IMR-90 (cell line): ENCODE results near the gene KRT83. TPM values are rescaled to one million over a fixed set of nuclear protein-coding genes. Genes with fewer than 3 reads are reported as not detected.

Source experiments
- ATAC-seq: fragments of 200-7000 bp; cut with Tn5 transposase; 2 replicates; pipeline ENCODE4 v1.9.1; 2020; ENCODE audit warnings: low read depth, mild to moderate bottlenecking, moderate library complexity
- BruUV-seq: library from RNA; stranded (reverse); fragments of 400-500 nt; replicated peaks from 2 replicates; lab custom pipeline; 2021; lab: Mats Ljungman, UMichigan
- CTCF ChIA-PET: fragments of 300-600 bp; formaldehyde crosslinking; extraction: SDS; loops from one replicate; lab custom pipeline; 2021; ENCODE audit warnings: antibody characterized with exemption; lab: Yijun Ruan, JAX
- POLR2A ChIA-PET: fragments of 300-600 bp; sonication (Branson Sonifier 250); formaldehyde crosslinking; loops from one replicate; lab custom pipeline; 2022; ENCODE audit warnings: antibody characterized with exemption; ENCODE audit not compliant: unreplicated experiment; lab: Charles Lee
- DNase-seq: peaks from one replicate; pipeline ENCODE4 v3.0.0; 2013
- H2AFZ ChIP-seq: replicated peaks from 2 replicates; pipeline ENCODE3; 2013; ENCODE audit warnings: low read length, mild to moderate bottlenecking; ENCODE audit not compliant: poor library complexity
- H2AK5ac ChIP-seq: 2 replicates; pipeline ENCODE4 v1.6.1; 2013; ENCODE audit warnings: low read depth, low read length, inconsistent platforms
- H2AK9ac ChIP-seq: replicated peaks from 2 replicates; pipeline ENCODE3; 2013; ENCODE audit warnings: mild to moderate bottlenecking, low read depth, low read length, moderate library complexity; ENCODE audit not compliant: poor library complexity
- H2BK120ac ChIP-seq: 2 replicates; pipeline ENCODE4 v1.6.1; 2013; ENCODE audit warnings: low read depth, low read length, inconsistent platforms
- H2BK15ac ChIP-seq: 3 replicates; pipeline ENCODE4 v1.6.1; 2013; ENCODE audit warnings: low read depth, low read length, inconsistent platforms
- H2BK20ac ChIP-seq: 2 replicates; pipeline ENCODE4 v1.6.1; 2013; ENCODE audit warnings: low read depth, mild to moderate bottlenecking, inconsistent platforms, low read length, moderate library complexity
- H2BK5ac ChIP-seq: 2 replicates; pipeline ENCODE4 v1.6.1; 2013; ENCODE audit warnings: mild to moderate bottlenecking, low read depth, low read length, inconsistent platforms; ENCODE audit not compliant: poor library complexity, severe bottlenecking
- H3K14ac ChIP-seq: replicated peaks from 2 replicates; pipeline ENCODE4 v1.6.1; 2013; ENCODE audit warnings: low read depth, low read length, inconsistent platforms
- H3K18ac ChIP-seq: 2 replicates; pipeline ENCODE4 v1.6.1; 2013; ENCODE audit warnings: low read depth, low read length, control low read depth
- H3K23ac ChIP-seq: 2 replicates; pipeline ENCODE4 v1.6.1; 2013; ENCODE audit warnings: low read depth, low read length, inconsistent platforms
- H3K27ac ChIP-seq: 2 replicates; pipeline ENCODE4 v1.5.1; 2013; ENCODE audit warnings: mild to moderate bottlenecking, control low read depth, low read length; ENCODE audit not compliant: insufficient read depth
- H3K27me3 ChIP-seq: 2 replicates; pipeline ENCODE4 v1.6.1; 2013; ENCODE audit warnings: low read length; ENCODE audit not compliant: control insufficient read depth, insufficient read depth
- H3K36me3 ChIP-seq: 2 replicates; pipeline ENCODE4 v1.6.1; 2013; ENCODE audit warnings: low read length, mixed read lengths; ENCODE audit not compliant: control insufficient read depth, insufficient read depth
- H3K4ac ChIP-seq: 2 replicates; pipeline ENCODE4 v1.6.1; 2013; ENCODE audit warnings: low read depth, low read length, inconsistent platforms
- H3K4me1 ChIP-seq: 2 replicates; pipeline ENCODE4 v1.6.1; 2013; ENCODE audit warnings: low read length, mixed read lengths; ENCODE audit not compliant: control insufficient read depth, insufficient read depth
- H3K4me2 ChIP-seq: 2 replicates; pipeline ENCODE4 v1.6.1; 2013; ENCODE audit warnings: low read depth, mild to moderate bottlenecking, control low read depth, low read length, moderate library complexity
- H3K4me3 ChIP-seq: 2 replicates; pipeline ENCODE4 v1.5.1; 2013; ENCODE audit warnings: low read depth, mild to moderate bottlenecking, control low read depth, low read length, moderate library complexity; ENCODE audit not compliant: insufficient read depth
- H3K56ac ChIP-seq: 2 replicates; pipeline ENCODE4 v1.6.1; 2013; ENCODE audit warnings: low read length, inconsistent platforms; ENCODE audit not compliant: insufficient read depth; ENCODE audit errors: extremely low read depth
- H3K79me1 ChIP-seq, 2 experiments: 2 replicates each; pipeline ENCODE4 v1.6.1; 2013; ENCODE audit warnings: low read length in 2 of 2, inconsistent platforms in 1 of 2, low read depth in 1 of 2
- H3K9ac ChIP-seq: 2 replicates; pipeline ENCODE4 v1.6.1; 2013; ENCODE audit warnings: low read depth, low read length, control low read depth
- H3K9me1 ChIP-seq: 2 replicates; pipeline ENCODE4 v1.6.1; 2013; ENCODE audit warnings: low read length, inconsistent platforms; ENCODE audit not compliant: insufficient read depth
- H3K9me3 ChIP-seq: 2 replicates; pipeline ENCODE4 v1.6.1; 2013; ENCODE audit warnings: low read length; ENCODE audit not compliant: control insufficient read depth, insufficient read depth
- H4K20me1 ChIP-seq: 2 replicates; pipeline ENCODE4 v1.6.1; 2013; ENCODE audit warnings: low read length, inconsistent platforms; ENCODE audit not compliant: insufficient read depth
- H4K5ac ChIP-seq: 2 replicates; pipeline ENCODE4 v1.6.1; 2013; ENCODE audit warnings: mild to moderate bottlenecking, low read depth, low read length, control low read depth
- H4K8ac ChIP-seq, 2 experiments: 2 replicates each; pipeline ENCODE4 v1.6.1; 2013; ENCODE audit warnings: low read depth in 2 of 2, low read length in 2 of 2, control low read depth in 1 of 2, inconsistent platforms in 1 of 2
- H4K91ac ChIP-seq: 2 replicates; pipeline ENCODE4 v1.6.1; 2013; ENCODE audit warnings: low read depth, low read length, inconsistent platforms; ENCODE audit not compliant: insufficient read depth
- BHLHE40 ChIP-seq: fragments of 150-350 bp; IDR thresholded peaks from 2 replicates; pipeline ENCODE4 v1.6.1; 2016; ENCODE audit warnings: mild to moderate bottlenecking, low read depth, low read length
- CEBPB ChIP-seq: IDR thresholded peaks from 2 replicates; pipeline ENCODE4 v1.6.1; 2012; ENCODE audit warnings: low read depth, low read length, improper control_type of control experiment
- CHD1 ChIP-seq: IDR thresholded peaks from 2 replicates; pipeline ENCODE4 v1.6.1; 2012; ENCODE audit warnings: low read depth, low read length, improper control_type of control experiment
- ELK1 ChIP-seq: fragments of 150-350 bp; IDR thresholded peaks from 2 replicates; pipeline ENCODE4 v1.6.1; 2016; ENCODE audit warnings: low read depth, mild to moderate bottlenecking, low read length, moderate library complexity, borderline replicate concordance
- FOS ChIP-seq: fragments of 150-350 bp; IDR thresholded peaks from 2 replicates; pipeline ENCODE4 v1.6.1; 2016; ENCODE audit warnings: low read depth, low read length
- MAFK ChIP-seq: IDR thresholded peaks from 2 replicates; pipeline ENCODE4 v1.6.1; 2012; ENCODE audit warnings: low read depth, low read length, improper control_type of control experiment
- MAZ ChIP-seq: IDR thresholded peaks from 2 replicates; pipeline ENCODE4 v1.6.1; 2012; ENCODE audit warnings: low read depth, mild to moderate bottlenecking, low read length, improper control_type of control experiment, moderate library complexity, borderline replicate concordance
- MXI1 ChIP-seq: IDR thresholded peaks from 2 replicates; pipeline ENCODE4 v1.6.1; 2012; ENCODE audit warnings: low read depth, mild to moderate bottlenecking, low read length, moderate library complexity, borderline replicate concordance
- NFE2L2 ChIP-seq: fragments of 150-350 bp; IDR thresholded peaks from 2 replicates; pipeline ENCODE4 v1.6.1; 2016; ENCODE audit warnings: low read depth, mild to moderate bottlenecking, low read length
- POLR2A ChIP-seq: IDR thresholded peaks from 2 replicates; pipeline ENCODE4 v1.6.1; 2012; ENCODE audit warnings: mild to moderate bottlenecking, low read depth, low read length
- RAD21 ChIP-seq: IDR thresholded peaks from 2 replicates; pipeline ENCODE4 v1.6.1; 2012; ENCODE audit warnings: low read length, improper control_type of control experiment
- RCOR1 ChIP-seq: IDR thresholded peaks from 2 replicates; pipeline ENCODE4 v1.6.1; 2012; ENCODE audit warnings: mild to moderate bottlenecking, low read length, improper control_type of control experiment; ENCODE audit not compliant: insufficient replicate concordance
- RFX5 ChIP-seq: IDR thresholded peaks from 2 replicates; pipeline ENCODE4 v1.8.0; 2012; ENCODE audit warnings: low read depth, mild to moderate bottlenecking, low read length, moderate library complexity
- SMC3 ChIP-seq: fragments of 150-350 bp; IDR thresholded peaks from 2 replicates; pipeline ENCODE4 v1.6.1; 2016; ENCODE audit warnings: low read depth, mild to moderate bottlenecking, antibody characterized with exemption, low read length, moderate library complexity
- USF2 ChIP-seq: fragments of 150-350 bp; IDR thresholded peaks from 2 replicates; pipeline ENCODE4 v1.6.1; 2017; ENCODE audit warnings: mild to moderate bottlenecking, antibody characterized with exemption, low read length, low read depth
- WGBS, 2 experiments: methylation state at CpG; one replicate each; pipeline versions ENCODE4 v1.1.5 to v1.1.7; 2013; ENCODE audit warnings: missing lambda C conversion rate in 2 of 2; ENCODE audit not compliant: insufficient read length in 1 of 2; ENCODE audit errors: extremely low coverage in 2 of 2; 5-methylcytosine and 5-hydroxymethylcytosine counted together
- dilution Hi-C: fragments of 300-500 bp; cut with HindIII; formaldehyde crosslinking; loops from one replicate; pipeline ENCODE4 v1.14.3; 2018; ENCODE audit warnings: low sequenced_read_pairs; ENCODE audit not compliant: unreplicated experiment
- in situ Hi-C: fragments of 300-500 bp; cut with MboI; formaldehyde crosslinking; loops from 3 replicates; pipeline ENCODE4 v1.14.3; 2019; ENCODE audit warnings: low sequenced_read_pairs, inconsistent platforms, mixed read lengths
- intact Hi-C: fragments of 100-400 bp; cut with micrococcal nuclease; formaldehyde crosslinking; loops from 2 replicates; pipeline ENCODE4 v1.10.0; 2022
- polyA plus RNA-seq, 3 experiments: library from polyadenylated mRNA; depleted of rRNA; stranded (reverse); fragments of >200 nt; gene quantifications; 2 replicates each; pipeline ENCODE4 v1.2.3, GENCODE V29; 2012; ENCODE audit warnings: low replicate concordance in 1 of 3
- total RNA-seq: library from RNA; depleted of rRNA; stranded (reverse); fragments of >200 nt; gene quantifications from 2 replicates; pipeline ENCODE4 v1.2.3, GENCODE V29; 2012
- TF ChIP-seq, protein P1 (sequence below): conservative IDR thresholded peaks from 2 replicates; pipeline ENCODE4 v1.5.1; 2012; ENCODE audit warnings: mild to moderate bottlenecking, low read depth, low read length, improper control_type of control experiment

The KRT83 gene
- total and polyA plus RNA-seq, 2 of the 4 experiments (the other 2 are of a cell fraction): not detected

GRCh38 chr12:52322069-52322468 lies 871 bp upstream of the KRT83 start:
- Histone ChIP-seq H2BK20ac (no peak overlapping the region), H2BK5ac (no peak overlapping the region), H2AK5ac (no peak overlapping the region), H3K14ac (no peak overlapping the region), H3K9ac (no peak overlapping the region), H3K4me3 (no peak overlapping the region), H3K4ac (no peak overlapping the region), H4K20me1 (no peaks in the 10 kb centered on the region), H4K5ac (no peak overlapping the region), H2BK120ac (no peak overlapping the region), H3K27ac (no peak overlapping the region), H3K56ac (no peak overlapping the region), H3K18ac (no peak overlapping the region), H3K4me2 (no peak overlapping the region), H3K23ac (no peak overlapping the region), H3K79me1 (no peaks in the 10 kb centered on the region), H3K9me1 (no peaks in the 10 kb centered on the region), H3K27me3 (peaks cover 78% of the 10 kb centered on the region), H2AFZ (no peak overlapping the region), H3K4me1 (no peaks in the 10 kb centered on the region), H2AK9ac (no peak overlapping the region), H3K9me3 (no peaks in the 10 kb centered on the region), H3K36me3 (no peaks in the 10 kb centered on the region), H4K91ac (no peak overlapping the region), H4K8ac (no peak overlapping the region), H2BK15ac (no peak overlapping the region)
- dilution Hi-C loops: no loop called here
- intact Hi-C loops: no loop called here
- no peak for TF ChIP-seq POLR2A
- TF ChIP-seq, protein P1, sequence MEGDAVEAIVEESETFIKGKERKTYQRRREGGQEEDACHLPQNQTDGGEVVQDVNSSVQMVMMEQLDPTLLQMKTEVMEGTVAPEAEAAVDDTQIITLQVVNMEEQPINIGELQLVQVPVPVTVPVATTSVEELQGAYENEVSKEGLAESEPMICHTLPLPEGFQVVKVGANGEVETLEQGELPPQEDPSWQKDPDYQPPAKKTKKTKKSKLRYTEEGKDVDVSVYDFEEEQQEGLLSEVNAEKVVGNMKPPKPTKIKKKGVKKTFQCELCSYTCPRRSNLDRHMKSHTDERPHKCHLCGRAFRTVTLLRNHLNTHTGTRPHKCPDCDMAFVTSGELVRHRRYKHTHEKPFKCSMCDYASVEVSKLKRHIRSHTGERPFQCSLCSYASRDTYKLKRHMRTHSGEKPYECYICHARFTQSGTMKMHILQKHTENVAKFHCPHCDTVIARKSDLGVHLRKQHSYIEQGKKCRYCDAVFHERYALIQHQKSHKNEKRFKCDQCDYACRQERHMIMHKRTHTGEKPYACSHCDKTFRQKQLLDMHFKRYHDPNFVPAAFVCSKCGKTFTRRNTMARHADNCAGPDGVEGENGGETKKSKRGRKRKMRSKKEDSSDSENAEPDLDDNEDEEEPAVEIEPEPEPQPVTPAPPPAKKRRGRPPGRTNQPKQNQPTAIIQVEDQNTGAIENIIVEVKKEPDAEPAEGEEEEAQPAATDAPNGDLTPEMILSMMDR: no peak
- TF ChIP-seq MAFK: no peak
- TF ChIP-seq SMC3: no peak
- TF ChIP-seq RCOR1: no peak
- no peak for TF ChIP-seq USF2
- no peak for TF ChIP-seq BHLHE40
- TF ChIP-seq ELK1: no peak
- TF ChIP-seq NFE2L2: no peak
- no peak for TF ChIP-seq CEBPB
- no peak for TF ChIP-seq RAD21
- TF ChIP-seq MXI1: no peak
- TF ChIP-seq RFX5: no peak
- TF ChIP-seq CHD1: no peak
- TF ChIP-seq MAZ: no peak
- TF ChIP-seq FOS: no peak
- ChIA-PET CTCF (no interaction called here), POLR2A (no interaction called here)
- ATAC-seq (no peak), DNase-seq (no peak)
- no CpG with 5 or more reads among the region's 1 CpG for WGBS, 2 experiments
- in situ Hi-C loops: no loop called here
- no TSS peak for BruUV-seq
